Umbilical cord (tissue), 2 donors: ENCODE results near the gene CASQ2. TPM values are rescaled to one million over a fixed set of nuclear protein-coding genes. Genes with fewer than 3 reads are reported as not detected.

ENCODE experiments used
- DNase-seq: peaks from one replicate; pipeline ENCODE4 v3.0.0-alpha.2; 2015; ENCODE audit warnings: low spot score
- total RNA-seq: library from RNA; depleted of rRNA; stranded (reverse); fragments of >200 nt; gene quantifications from one replicate; pipeline ENCODE4 v1.2.3, GENCODE V29; 2014; ENCODE audit warnings: low replicate concordance; ENCODE audit not compliant: insufficient read depth

Gene CASQ2
- total RNA-seq, 1 donor from 2014 or later = 38.5 TPM

GRCh38 chr1:115665319-115666096, 103.0 kb downstream of the CASQ2 start:
- DNase-seq = no peak

GRCh38 chr1:115661157-115661556, 107.4 kb downstream of the CASQ2 start:
- DNase-seq = no peak

- DNase-seq = no peak
Observed at GRCh38 chr1:115660151-115660550, 108.4 kb downstream of the CASQ2 start.

GRCh38 chr1:115658646-115659045, 109.9 kb downstream of the CASQ2 start:
- no peak for DNase-seq

- no peak for DNase-seq
Observed at GRCh38 chr1:115656461-115657077, 111.9 kb downstream of the CASQ2 start.

- DNase-seq = no peak
Observed at GRCh38 chr1:115655916-115656315, 112.6 kb downstream of the CASQ2 start.

DNA sequence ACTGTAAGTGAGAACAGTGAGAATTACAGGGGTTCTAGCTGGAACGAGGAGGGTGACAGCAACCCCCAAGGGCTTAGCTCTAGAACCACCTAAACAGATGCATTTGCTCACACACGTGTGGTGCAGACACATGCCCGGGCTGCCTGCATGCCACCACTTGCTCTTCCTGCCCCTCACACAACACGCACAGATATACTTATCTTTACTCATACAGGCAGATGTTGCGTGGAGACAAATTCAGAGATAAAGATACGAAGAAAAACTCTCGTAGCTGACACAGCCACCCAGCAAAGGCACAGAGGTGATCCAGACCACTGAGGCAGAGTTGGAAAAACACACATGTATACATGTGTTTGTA, 113.2 kb downstream of the CASQ2 start:
- DNase-seq = peak; percentile 45

- DNase-seq = peak; percentile 42
Observed at GRCh38 chr1:115654663-115655305, 113.7 kb downstream of the CASQ2 start.

DNA sequence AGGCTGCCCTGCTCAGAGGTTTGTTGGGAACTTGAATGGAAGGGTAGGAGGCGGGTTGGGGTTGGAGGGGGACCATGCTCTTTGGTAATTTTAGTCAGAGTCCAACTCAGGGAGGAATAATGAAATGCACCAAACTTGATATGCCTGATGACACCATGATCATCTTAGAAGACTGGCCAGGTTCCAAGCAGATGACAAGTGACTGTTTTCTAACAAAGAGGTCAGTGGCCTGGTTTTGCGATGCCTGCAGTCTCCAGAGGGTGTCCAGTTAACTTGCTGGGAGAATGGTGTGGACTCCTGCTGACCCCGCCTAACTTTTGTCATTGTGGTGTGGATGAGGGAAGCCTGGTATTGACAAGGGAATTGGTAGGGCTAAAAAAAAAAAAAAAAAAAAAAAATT, 114.4 kb downstream of the CASQ2 start:
- no peak for DNase-seq

- DNase-seq = no peak
Observed at GRCh38 chr1:115652236-115652788, 116.2 kb downstream of the CASQ2 start.

GRCh38 chr1:115651391-115651790, 117.1 kb downstream of the CASQ2 start:
- no peak for DNase-seq

DNA sequence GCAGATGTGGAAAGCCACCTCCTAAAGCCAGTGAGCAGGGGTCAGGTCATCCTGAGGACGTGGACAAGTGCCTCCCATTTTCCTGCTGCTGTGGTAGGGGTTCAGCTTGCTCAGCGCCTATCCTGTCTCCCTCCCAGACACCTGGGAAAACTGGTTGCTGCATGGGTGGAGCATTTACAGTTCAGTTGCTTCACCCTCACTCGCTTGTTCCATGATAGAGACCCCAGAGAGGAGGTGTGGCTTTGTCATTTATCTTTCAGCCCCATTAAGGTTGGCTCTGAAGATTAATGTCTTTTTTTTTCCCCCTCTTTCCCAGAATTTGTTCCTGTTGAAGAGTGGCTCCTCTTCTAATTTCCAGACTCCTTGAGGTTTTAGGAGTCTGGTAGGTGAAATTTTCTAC, 117.6 kb downstream of the CASQ2 start:
- no peak for DNase-seq

Other genes starting within 250 kb of the CASQ2 start
- gene VANGL1, start 126.7 kb downstream of the CASQ2 start, total RNA-seq = 7.2 TPM
- gene NHLH2, start 72.4 kb upstream of the CASQ2 start, total RNA-seq = 1.9 TPM
- 4.1 TPM for gene SLC22A15, start 207.8 kb upstream of the CASQ2 start, total RNA-seq